Medulla oblongata (tissue), 1 donor: ENCODE data around the gene ATF4.
"Not testable (repeated sequence)": the region's sequence is repeated elsewhere in the genome, so short reads cannot be mapped to it uniquely, and the experiment has no call there.

ENCODE experiments used
- DNase-seq: peaks from one replicate; pipeline ENCODE4 v3.0.0-alpha.2; 2015; ENCODE audit errors: extremely low spot score

Gene ATF4

GRCh38 chr22:39489094-39490068 lies 31.0 kb upstream of the ATF4 start:
- no peak for DNase-seq

DNA sequence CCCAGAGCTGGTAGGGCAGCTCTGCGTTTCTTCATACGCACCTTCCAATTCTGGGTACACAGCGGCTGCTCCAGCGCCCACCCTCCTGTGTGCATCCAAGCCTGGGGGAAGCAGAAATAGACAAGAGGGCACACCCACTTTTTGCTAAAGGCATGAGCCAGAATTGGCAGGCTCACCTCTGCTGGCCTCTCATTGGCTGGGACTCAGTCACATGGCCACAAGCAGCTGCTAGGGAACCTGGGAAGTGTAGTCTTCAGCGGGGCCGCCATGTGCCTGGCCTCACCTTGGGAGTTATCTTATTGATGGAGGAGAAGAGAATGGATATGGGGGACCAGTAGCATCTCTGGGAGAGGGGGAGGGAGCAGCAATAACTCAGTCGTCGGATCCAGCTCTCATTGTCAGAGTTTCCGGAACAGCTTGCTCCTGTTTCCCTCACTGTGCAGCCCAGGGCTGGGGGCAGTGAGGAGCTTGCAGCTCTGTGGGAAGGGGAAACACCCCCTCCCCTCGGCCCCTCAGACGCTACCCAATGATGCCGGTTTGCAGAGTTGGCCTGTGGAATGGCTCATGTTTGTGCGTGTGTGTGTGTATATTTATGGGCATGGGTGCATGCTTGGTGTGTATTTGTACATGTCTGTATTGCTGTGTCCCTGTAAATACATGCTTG lies 30.1 kb upstream of the ATF4 start:
- DNase-seq, result peak; percentile 87

DNA sequence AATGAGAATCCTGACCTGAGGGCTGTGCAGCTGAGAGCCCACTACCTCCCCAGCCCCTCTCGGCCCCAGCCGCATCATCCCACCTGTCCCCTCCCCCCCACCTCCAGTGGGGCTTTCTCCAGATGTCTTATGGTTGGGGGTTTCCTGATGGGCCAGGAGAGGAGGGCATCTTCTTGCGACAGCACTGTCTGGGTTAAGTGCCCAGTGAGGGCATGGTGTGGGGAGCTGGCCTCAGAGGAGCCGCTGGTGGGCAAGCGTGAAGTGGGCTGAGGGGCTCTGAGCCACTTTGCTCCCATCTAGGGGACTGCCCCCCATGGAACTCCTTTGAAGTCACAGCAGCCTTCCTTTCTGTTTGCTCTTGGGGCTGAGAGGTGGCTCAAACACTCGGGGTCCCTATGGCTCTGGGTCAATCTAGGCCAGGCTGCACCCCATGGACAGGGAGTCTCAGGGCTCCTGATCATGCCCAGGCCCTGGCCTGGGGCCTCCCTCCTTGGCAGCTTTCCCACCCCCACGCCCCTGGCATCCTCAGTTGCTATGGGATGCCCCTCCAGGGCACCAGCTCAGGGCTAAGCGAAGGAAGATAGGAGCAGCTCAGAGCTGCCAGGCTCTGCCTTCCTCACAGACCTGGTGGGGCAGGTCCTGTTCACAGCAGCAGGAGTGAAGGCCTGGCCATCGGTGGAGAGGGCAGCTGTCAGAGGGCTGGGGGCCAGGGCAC lies 29.2 kb upstream of the ATF4 start:
- no peak for DNase-seq

DNA sequence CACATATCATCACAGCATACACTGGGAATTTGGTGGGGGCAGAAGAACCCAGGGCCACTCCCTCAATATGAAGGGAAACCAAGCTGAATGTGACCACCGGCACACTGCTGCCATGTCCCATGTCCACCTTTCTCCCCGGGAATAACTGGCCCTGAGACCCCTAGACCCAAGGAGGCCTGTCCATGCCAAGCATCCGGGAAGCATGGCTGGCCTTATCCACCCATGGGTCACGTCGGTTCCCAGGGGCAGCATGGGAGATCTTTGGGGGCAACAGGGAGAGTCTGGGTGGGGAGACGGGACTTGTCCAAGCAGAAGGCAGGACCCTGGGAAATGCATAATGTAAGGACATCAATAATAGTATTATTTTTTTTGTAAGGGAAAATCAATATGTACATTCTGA lies 28.7 kb upstream of the ATF4 start:
- DNase-seq, result no peak

DNA sequence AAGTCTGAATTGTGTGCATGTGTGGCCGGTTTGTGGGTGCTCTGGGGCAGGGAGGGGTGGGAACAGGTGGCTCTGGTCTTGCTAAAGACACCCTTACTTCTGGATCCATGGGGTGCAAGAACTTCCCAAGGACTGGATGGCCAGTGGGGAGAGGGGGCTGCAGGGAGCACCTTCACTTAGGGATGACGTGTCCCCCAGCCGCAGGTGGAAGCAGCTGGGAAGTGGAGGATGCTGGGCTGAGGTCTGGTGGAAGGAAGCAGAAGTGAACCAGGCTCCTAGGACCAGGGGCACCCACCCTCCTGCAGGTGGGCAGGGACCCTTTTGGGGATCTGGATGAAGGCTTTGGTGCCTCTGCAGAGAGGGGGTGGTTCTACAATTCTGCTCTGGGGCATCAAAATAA lies 28.2 kb upstream of the ATF4 start:
- DNase-seq, result no peak

DNA sequence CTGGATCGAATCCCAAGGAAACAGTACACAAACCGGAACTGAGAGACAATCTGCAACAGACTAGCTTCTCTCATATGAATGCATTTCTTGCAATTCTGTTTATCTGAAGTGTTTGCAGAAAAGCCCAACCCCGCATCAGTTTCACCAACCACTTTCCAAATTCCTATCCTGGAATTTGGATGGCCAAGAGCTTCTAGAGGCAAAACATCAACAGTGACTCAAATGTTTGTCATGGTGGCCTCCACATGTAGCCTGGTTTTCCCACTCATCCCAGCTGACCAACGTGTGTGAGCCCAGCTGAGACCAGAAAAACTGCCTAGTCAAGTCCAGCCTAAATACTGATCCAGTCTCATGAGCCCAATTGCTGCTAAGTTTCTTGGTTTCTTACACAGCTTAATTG lies 26.6 kb upstream of the ATF4 start:
- DNase-seq, result no peak

GRCh38 chr22:39494471-39495120 lies 25.8 kb upstream of the ATF4 start:
- no peak for DNase-seq

DNA sequence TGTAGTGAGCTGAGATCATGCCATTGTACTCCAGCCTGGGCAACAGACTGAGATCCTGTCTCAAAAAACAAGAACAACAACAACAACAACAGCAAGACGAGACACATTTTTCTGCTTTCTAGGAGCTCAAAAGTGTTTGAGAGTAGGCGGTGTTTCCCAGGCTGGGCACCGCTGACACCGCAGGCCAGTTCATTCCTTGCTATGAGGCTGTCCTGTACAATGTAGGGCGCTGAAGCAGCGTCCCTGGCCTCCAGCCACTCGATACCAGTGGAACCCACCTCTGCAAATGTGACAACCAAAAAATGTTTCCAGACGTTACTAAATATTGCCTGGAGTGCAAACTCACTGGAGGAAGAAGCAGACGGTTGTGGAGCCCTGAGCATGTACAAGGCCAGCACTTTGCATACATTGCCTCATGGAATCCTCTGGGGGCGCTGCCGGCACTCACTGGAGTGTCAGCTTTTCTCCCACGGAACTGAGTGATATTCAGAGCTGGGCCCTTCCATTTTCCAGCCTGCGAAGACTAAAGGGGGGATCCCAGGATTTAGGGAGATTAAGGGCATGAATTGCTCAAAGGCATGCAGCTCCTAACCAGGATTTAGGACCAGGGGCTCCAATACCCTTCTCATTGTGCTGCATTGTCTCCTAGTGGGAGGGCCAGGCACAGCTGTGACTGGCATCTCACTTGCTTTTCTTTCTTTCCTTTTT lies 24.1 kb upstream of the ATF4 start:
- peak; percentile 94 for DNase-seq

GRCh38 chr22:39497429-39497828 lies 22.9 kb upstream of the ATF4 start:
- DNase-seq, result no peak

DNA sequence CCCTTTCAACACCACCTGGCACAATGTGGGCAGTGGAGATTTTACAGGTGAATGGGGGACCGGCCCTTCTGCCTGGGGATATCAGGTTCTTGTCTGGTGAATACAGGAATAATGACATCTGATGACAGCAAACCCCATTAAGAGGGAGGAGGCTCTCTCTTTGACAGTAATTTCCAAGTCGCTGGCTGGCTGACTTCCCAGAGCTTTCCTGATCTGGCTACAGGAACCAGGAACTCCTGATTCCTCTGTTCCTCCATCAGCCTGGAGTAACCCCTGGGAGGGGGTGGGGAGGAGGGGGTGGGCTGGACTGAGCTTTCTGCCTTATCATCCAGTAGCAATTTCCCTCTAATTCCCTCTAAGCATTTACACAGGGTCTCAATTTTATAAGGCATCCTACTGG lies 22.0 kb upstream of the ATF4 start:
- DNase-seq, result peak; percentile 60

DNA sequence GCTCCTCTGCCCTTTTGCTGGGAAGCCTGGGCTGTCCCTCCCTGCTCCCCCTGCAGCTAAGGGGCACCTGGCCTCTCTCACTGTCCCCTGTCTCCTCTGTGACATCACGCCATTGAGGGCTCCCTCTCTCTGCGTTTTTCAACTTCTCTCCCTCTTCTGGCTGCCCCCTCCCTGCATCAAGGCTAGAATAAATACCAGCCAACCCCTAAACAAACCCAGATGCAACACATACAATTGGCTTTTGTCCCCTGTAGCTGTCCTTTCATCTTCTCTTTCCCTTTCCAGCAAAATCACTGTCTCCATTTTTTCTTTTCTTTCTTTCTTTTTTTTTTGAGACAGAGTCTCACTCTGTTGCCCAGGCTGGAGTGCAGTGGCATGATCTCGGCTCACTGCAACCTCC lies 21.6 kb upstream of the ATF4 start:
- DNase-seq, result peak; percentile 81

- DNase-seq, result no peak
These were observed 20.3 kb upstream of the ATF4 start for GRCh38 chr22:39500101-39500500.

- DNase-seq, result no peak
These were observed 18.7 kb upstream of the ATF4 start for GRCh38 chr22:39501644-39502108.

- DNase-seq, result peak; percentile 99
These were observed 18.1 kb upstream of the ATF4 start, which contains the start of gene MIEF1 for GRCh38 chr22:39502109-39502788. TSS of gene MIEF1 (plus strand) at chr22:39502290. CDS start at chr22:39511295, 9,005 bp downstream.

DNA sequence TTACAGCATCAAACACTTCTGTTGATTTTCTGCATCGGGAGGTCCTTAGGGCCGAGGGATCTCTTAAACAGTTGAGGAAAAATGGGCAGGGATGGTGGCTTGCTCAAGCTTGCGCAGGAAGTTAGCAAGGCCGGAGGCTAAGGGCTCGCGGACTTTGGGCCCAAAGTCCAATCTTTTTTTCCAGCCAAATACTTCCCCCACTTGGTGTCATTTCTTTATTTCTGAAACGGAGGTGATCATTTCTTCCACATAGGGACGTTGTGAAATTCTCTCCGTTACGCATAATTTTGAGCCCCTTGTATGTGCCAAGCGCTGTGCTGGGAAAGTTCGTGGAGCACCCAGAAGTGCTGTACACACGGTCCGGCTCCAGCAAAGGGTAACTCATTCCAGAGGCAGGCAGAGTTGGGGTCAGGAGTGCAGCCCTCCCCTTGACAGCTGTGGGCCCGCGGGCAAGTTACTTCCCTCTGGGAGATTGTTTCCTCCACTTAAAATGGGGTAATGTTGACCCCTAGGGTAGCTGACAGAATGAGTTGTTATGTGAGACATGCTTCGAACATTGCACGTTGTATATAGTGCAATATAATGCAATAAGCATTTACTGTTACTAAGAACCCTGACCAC lies 17.5 kb upstream of the ATF4 start:
- no peak for DNase-seq

DNA sequence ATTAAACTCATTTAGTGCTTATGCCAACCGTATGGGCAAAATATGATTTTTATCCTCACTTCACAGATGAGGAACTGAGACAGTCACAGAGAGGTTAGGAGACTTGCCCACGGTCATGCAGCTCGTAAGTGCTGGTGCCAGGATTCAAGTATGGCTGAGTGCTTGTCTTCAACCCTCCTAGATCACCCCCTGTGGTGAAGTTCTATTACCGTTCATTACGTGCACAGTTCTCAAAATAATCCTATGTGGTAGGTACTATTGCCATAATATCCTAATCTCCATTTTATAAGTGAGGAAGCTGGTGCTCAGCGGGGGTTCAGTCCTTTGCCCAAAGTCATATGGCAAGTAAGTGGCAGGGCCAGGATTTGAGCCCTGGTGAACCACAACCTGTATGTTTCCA lies 16.7 kb upstream of the ATF4 start:
- no peak for DNase-seq

DNA sequence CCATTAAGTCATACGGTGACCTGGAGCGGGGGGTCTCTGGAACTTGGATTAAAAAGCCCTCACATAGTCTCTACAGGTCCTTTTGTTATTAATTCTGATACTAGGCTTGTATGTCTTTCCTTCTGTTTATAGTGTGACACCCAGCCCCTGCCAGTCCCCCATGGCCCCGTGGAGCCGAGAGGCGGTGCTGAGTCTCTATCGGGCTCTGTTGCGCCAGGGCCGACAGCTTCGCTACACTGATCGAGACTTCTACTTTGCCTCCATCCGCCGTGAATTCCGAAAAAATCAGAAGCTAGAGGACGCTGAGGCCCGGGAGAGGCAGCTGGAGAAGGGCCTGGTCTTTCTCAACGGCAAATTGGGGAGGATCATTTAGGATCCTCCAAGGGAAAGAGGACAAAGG lies 16.3 kb upstream of the ATF4 start:
- DNase-seq, result no peak

- DNase-seq, result not testable (repeated sequence)
These were observed 13.3 kb upstream of the ATF4 start for GRCh38 chr22:39507021-39507420.

DNA sequence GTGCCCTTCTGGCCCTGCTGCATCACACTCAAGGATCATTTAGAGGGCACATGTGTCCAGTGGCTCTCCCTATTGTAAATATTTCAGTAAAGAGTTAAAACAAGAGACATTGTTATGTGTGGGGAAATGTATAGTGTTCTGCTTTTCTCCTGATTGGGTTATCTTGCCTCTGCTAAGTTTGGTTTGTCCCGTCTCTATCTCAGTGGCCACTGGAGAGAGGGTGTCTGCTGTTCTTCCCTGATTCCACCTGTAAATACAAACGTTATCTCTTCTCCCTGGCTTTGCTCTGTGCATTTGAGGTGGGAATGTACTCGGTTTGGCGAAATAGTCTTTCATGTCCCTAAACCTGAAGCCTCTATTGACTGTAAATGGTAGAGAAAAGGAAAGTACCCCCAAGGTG lies 12.0 kb upstream of the ATF4 start:
- DNase-seq, result no peak

- DNase-seq, result no peak
These were observed 9.7 kb upstream of the ATF4 start for GRCh38 chr22:39510529-39511149.
